GM23338 (cell line): ENCODE results near the gene ABCC5. TPM values are rescaled to one million over a fixed set of nuclear protein-coding genes. Genes with fewer than 3 reads are reported as not detected.

ENCODE experiments used
- ATAC-seq: fragments of 200-7000 bp; cut with Tn5 transposase; 3 replicates; pipeline ENCODE4 v1.9.1; 2020
- DNase-seq: peaks from one replicate; pipeline ENCODE4 v3.0.0-alpha.2; 2015; ENCODE audit warnings: low spot score
- H2AFZ ChIP-seq: fragments of 200-600 bp; sonication (generic); 2 replicates; pipeline ENCODE4 v1.8.0; 2016; ENCODE audit warnings: antibody characterized with exemption, mild to moderate bottlenecking, moderate library complexity
- H3F3A ChIP-seq: fragments of 200-600 bp; sonication (generic); replicated peaks from 2 replicates; pipeline ENCODE4 v1.8.0; 2017; ENCODE audit warnings: antibody characterized with exemption, mixed run types, low read depth
- H3K27ac ChIP-seq: fragments of 200-600 bp; sonication (generic); 2 replicates; pipeline ENCODE4 v1.6.1; 2016; ENCODE audit warnings: low read depth
- H3K27me3 ChIP-seq: fragments of 200-600 bp; sonication (generic); 2 replicates; pipeline ENCODE4 v1.8.0; 2016; ENCODE audit warnings: mild to moderate bottlenecking, mixed run types, moderate library complexity; ENCODE audit not compliant: insufficient read depth
- H3K36me3 ChIP-seq: fragments of 200-600 bp; sonication (generic); 2 replicates; pipeline ENCODE4 v1.8.0; 2016; ENCODE audit warnings: mild to moderate bottlenecking; ENCODE audit not compliant: insufficient read depth
- H3K4me1 ChIP-seq: fragments of 200-600 bp; sonication (generic); 2 replicates; pipeline ENCODE4 v1.8.0; 2016; ENCODE audit warnings: mild to moderate bottlenecking, moderate library complexity; ENCODE audit not compliant: insufficient read depth
- H3K4me2 ChIP-seq: fragments of 200-600 bp; sonication (generic); 2 replicates; pipeline ENCODE4 v1.7.1; 2017; ENCODE audit warnings: mixed run types
- H3K4me3 ChIP-seq: fragments of 200-600 bp; sonication (generic); 2 replicates; pipeline ENCODE4 v1.6.1; 2016; ENCODE audit warnings: mixed run types
- H3K79me2 ChIP-seq: fragments of 200-600 bp; sonication (generic); replicated peaks from 2 replicates; pipeline ENCODE4 v1.8.0; 2017; ENCODE audit warnings: mild to moderate bottlenecking; ENCODE audit not compliant: insufficient read depth
- H3K9me2 ChIP-seq: fragments of 200-600 bp; sonication (generic); 2 replicates; pipeline ENCODE4 v1.8.0; 2017; ENCODE audit not compliant: insufficient read depth
- H4K20me1 ChIP-seq: fragments of 200-600 bp; sonication (generic); replicated peaks from 2 replicates; pipeline ENCODE4 v1.8.0; 2017; ENCODE audit warnings: mild to moderate bottlenecking; ENCODE audit not compliant: insufficient read depth
- H3K27ac Mint-ChIP-seq: 2 replicates; pipeline ENCODE4 v1.8.0; 2020; ENCODE audit warnings: inconsistent platforms, mild to moderate bottlenecking, moderate library complexity, mixed read lengths
- H3K27me3 Mint-ChIP-seq: 3 replicates; pipeline ENCODE4 v1.8.0; 2022; ENCODE audit warnings: low read depth, mild to moderate bottlenecking, moderate library complexity, mixed read lengths, inconsistent platforms; ENCODE audit not compliant: insufficient read depth, poor library complexity
- H3K36me3 Mint-ChIP-seq: 3 replicates; pipeline ENCODE4 v1.8.0; 2021; ENCODE audit warnings: low read depth, mild to moderate bottlenecking, inconsistent platforms, moderate library complexity, mixed read lengths
- H3K4me1 Mint-ChIP-seq: 3 replicates; pipeline ENCODE4 v1.8.0; 2020; ENCODE audit warnings: mild to moderate bottlenecking, inconsistent platforms, mixed read lengths
- H3K4me3 Mint-ChIP-seq: 3 replicates; pipeline ENCODE4 v1.8.0; 2021; ENCODE audit warnings: moderate library complexity, mild to moderate bottlenecking, inconsistent platforms, mixed read lengths
- H3K9me3 Mint-ChIP-seq: 3 replicates; pipeline ENCODE4 v1.8.0; 2020; ENCODE audit warnings: moderate library complexity, mild to moderate bottlenecking, inconsistent platforms, mixed read lengths
- CREB1 ChIP-seq: fragments of 250-450 bp; sonication (Bioruptor Pico); IDR thresholded peaks from 2 replicates; pipeline ENCODE4 v1.5.0; 2020; ENCODE audit warnings: low read depth, mild to moderate bottlenecking, moderate library complexity
- CTCF ChIP-seq, 2 experiments: fragments of 200-600 bp in 1 of 2; sonication (generic) in 1 of 2; conservative IDR thresholded peaks; 2 replicates each; pipeline versions ENCODE4 v1.5.1 to v1.6.1; 2016 to 2017; ENCODE audit warnings: antibody characterized with exemption in 2 of 2, low read depth in 2 of 2, mild to moderate bottlenecking in 2 of 2, moderate library complexity in 1 of 2
- EZH2 ChIP-seq: fragments of 200-600 bp; sonication (generic); IDR thresholded peaks from one replicate; pipeline ENCODE4 v1.8.0; 2017; ENCODE audit warnings: antibody characterized with exemption, mild to moderate bottlenecking, low read depth; ENCODE audit not compliant: unreplicated experiment
- EZH2phosphoT487 ChIP-seq: fragments of 200-600 bp; sonication (generic); IDR thresholded peaks from one replicate; pipeline ENCODE4 v1.8.1; 2018; ENCODE audit warnings: antibody characterized with exemption; ENCODE audit not compliant: unreplicated experiment
- JUNB ChIP-seq: IDR thresholded peaks from one replicate; pipeline ENCODE4 v1.6.1; 2016; ENCODE audit warnings: antibody characterized with exemption; ENCODE audit not compliant: unreplicated experiment
- POLR2AphosphoS5 ChIP-seq: IDR thresholded peaks from 2 replicates; pipeline ENCODE4 v1.6.1; 2016; ENCODE audit warnings: antibody characterized with exemption, low read depth
- STAT1 ChIP-seq: IDR thresholded peaks from one replicate; pipeline ENCODE4 v1.6.1; 2016; ENCODE audit warnings: antibody characterized with exemption; ENCODE audit not compliant: unreplicated experiment
- ZNF114 ChIP-seq: fragments of 250-450 bp; sonication (Bioruptor Pico); IDR thresholded peaks from 2 replicates; pipeline ENCODE4 v1.5.0; 2020; ENCODE audit warnings: mild to moderate bottlenecking, moderate library complexity
- ZNF331 ChIP-seq: fragments of 250-450 bp; sonication (Bioruptor Pico); IDR thresholded peaks from 2 replicates; pipeline ENCODE4 v1.5.0; 2020; ENCODE audit warnings: low read depth, mild to moderate bottlenecking, moderate library complexity
- polyA plus RNA-seq: library from polyadenylated mRNA; unstranded; fragments of >200 nt; fragmentation: Nextera tagmentation; extraction: Ambion mirVana; gene quantifications from 2 replicates; pipeline ENCODE4 v1.2.1, GENCODE V29; 2016
- total RNA-seq: library from RNA; depleted of rRNA; stranded (reverse); fragments of >200 nt; shearing (Covaris generic); gene quantifications from 2 replicates; pipeline ENCODE4 v1.2.3, GENCODE V29; 2014
- TF ChIP-seq, protein P1 (sequence below): IDR thresholded peaks from 2 replicates; pipeline ENCODE4 v1.6.1; 2016; ENCODE audit warnings: antibody characterized with exemption
- TF ChIP-seq, protein P2 (sequence below): fragments of 250-450 bp; sonication (Bioruptor Pico); IDR thresholded peaks from 2 replicates; pipeline ENCODE4 v1.5.0; 2020; ENCODE audit warnings: mild to moderate bottlenecking, moderate library complexity

Gene ABCC5
- total and polyA plus RNA-seq, 2 experiments from 2014 or later, result 14.0 to 39.9 TPM

DNA sequence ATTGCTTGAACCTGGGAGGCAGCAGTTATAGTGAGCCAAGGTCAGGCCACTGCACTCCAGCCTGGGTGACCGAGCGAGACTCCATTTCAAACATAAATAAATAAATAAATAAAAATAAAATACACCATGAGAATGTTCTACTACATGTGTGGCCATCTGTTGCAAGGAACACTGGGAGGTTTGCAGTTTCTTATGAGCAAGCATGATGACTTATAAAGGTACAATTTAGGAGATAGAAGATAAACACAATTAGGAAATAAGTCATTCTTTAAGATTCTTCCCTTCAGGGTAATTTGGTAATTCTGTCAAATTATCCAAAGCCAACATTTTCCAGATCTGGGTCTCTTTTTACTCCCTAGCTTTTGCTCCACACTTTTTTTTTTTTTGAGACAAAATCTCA, 48.5 kb upstream of the ABCC5 start:
- H3F3A ChIP-seq, result no peaks in the 10 kb centered on the region
- no peak overlapping the region for H3K4me3 Mint-ChIP-seq
- H2AFZ ChIP-seq, result no peak overlapping the region
- no peaks in the 10 kb centered on the region for H3K27me3 ChIP-seq
- no peak overlapping the region for H3K27ac ChIP-seq
- H3K27me3 Mint-ChIP-seq, result no peaks in the 10 kb centered on the region
- no peak overlapping the region for H3K4me3 ChIP-seq
- no peak overlapping the region for H3K27ac Mint-ChIP-seq
- ATAC-seq, result no peak
- no peaks in the 10 kb centered on the region for H3K36me3 ChIP-seq
- no peaks in the 10 kb centered on the region for H4K20me1 ChIP-seq
- no peaks in the 10 kb centered on the region for H3K79me2 ChIP-seq
- no peaks in the 10 kb centered on the region for H3K4me1 Mint-ChIP-seq
- peaks cover 15% of the 10 kb centered on the region for H3K9me3 Mint-ChIP-seq
- H3K4me1 ChIP-seq, result no peaks in the 10 kb centered on the region
- no peak overlapping the region for H3K4me2 ChIP-seq
- TF ChIP-seq ZNF114 (no peak), EZH2 (no peak), EZH2phosphoT487 (no peak)
- H3K9me2 ChIP-seq, result peaks cover 4% of the 10 kb centered on the region; the same call in 1 of the 2 replicates
- DNase-seq, result no peak
- no peaks in the 10 kb centered on the region for H3K36me3 Mint-ChIP-seq

DNA sequence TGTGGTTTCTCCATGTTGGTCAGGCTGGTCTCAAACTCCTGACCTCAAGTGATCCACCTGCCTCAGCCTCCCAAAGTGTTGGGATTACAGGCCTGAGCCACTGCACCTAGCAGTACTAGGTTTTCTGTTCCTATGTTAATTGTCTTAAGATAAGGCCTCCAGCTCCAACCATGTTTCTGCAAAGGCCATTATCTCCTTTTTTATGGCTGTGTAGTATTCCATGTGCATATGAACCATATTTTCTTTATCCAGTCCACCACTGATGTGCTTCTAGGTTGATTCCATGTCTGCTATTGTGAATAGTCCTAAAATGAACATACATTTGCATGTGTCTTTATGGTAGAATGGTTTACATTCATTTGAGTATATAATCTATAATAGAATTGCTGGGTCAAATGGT, 45.0 kb upstream of the ABCC5 start:
- Mint-ChIP-seq H3K4me1 (peaks cover 6% of the 10 kb centered on the region), H3K4me3 (no peak overlapping the region), H3K27ac (no peak overlapping the region), H3K9me3 (no peaks in the 10 kb centered on the region), H3K27me3 (no peaks in the 10 kb centered on the region), H3K36me3 (no peaks in the 10 kb centered on the region)
- Histone ChIP-seq H3K4me3 (no peak overlapping the region), H3F3A (no peaks in the 10 kb centered on the region), H2AFZ (no peak overlapping the region), H4K20me1 (no peaks in the 10 kb centered on the region), H3K27me3 (no peaks in the 10 kb centered on the region), H3K27ac (no peak overlapping the region), H3K4me1 (no peaks in the 10 kb centered on the region), H3K79me2 (no peaks in the 10 kb centered on the region), H3K4me2 (no peak overlapping the region), H3K36me3 (no peaks in the 10 kb centered on the region), H3K9me2 (peaks cover 4% of the 10 kb centered on the region; the same call in 1 of the 2 replicates)
- no peak for DNase-seq
- ATAC-seq, result no peak
- TF ChIP-seq JUNB, result no peak
- no peak for TF ChIP-seq CREB1 (CRISPR knock-in tag)
- no peak for TF ChIP-seq EZH2phosphoT487
- TF ChIP-seq ZNF114, result no peak
- no peak for TF ChIP-seq STAT1
- TF ChIP-seq, protein P1, sequence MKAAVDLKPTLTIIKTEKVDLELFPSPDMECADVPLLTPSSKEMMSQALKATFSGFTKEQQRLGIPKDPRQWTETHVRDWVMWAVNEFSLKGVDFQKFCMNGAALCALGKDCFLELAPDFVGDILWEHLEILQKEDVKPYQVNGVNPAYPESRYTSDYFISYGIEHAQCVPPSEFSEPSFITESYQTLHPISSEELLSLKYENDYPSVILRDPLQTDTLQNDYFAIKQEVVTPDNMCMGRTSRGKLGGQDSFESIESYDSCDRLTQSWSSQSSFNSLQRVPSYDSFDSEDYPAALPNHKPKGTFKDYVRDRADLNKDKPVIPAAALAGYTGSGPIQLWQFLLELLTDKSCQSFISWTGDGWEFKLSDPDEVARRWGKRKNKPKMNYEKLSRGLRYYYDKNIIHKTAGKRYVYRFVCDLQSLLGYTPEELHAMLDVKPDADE, result no peak
- no peak for TF ChIP-seq CTCF (conservative IDR thresholded peaks at IDR 0.05; ENCODE audit: low read depth in 2 of 2)
- TF ChIP-seq POLR2AphosphoS5, result no peak
- TF ChIP-seq, protein P2, sequence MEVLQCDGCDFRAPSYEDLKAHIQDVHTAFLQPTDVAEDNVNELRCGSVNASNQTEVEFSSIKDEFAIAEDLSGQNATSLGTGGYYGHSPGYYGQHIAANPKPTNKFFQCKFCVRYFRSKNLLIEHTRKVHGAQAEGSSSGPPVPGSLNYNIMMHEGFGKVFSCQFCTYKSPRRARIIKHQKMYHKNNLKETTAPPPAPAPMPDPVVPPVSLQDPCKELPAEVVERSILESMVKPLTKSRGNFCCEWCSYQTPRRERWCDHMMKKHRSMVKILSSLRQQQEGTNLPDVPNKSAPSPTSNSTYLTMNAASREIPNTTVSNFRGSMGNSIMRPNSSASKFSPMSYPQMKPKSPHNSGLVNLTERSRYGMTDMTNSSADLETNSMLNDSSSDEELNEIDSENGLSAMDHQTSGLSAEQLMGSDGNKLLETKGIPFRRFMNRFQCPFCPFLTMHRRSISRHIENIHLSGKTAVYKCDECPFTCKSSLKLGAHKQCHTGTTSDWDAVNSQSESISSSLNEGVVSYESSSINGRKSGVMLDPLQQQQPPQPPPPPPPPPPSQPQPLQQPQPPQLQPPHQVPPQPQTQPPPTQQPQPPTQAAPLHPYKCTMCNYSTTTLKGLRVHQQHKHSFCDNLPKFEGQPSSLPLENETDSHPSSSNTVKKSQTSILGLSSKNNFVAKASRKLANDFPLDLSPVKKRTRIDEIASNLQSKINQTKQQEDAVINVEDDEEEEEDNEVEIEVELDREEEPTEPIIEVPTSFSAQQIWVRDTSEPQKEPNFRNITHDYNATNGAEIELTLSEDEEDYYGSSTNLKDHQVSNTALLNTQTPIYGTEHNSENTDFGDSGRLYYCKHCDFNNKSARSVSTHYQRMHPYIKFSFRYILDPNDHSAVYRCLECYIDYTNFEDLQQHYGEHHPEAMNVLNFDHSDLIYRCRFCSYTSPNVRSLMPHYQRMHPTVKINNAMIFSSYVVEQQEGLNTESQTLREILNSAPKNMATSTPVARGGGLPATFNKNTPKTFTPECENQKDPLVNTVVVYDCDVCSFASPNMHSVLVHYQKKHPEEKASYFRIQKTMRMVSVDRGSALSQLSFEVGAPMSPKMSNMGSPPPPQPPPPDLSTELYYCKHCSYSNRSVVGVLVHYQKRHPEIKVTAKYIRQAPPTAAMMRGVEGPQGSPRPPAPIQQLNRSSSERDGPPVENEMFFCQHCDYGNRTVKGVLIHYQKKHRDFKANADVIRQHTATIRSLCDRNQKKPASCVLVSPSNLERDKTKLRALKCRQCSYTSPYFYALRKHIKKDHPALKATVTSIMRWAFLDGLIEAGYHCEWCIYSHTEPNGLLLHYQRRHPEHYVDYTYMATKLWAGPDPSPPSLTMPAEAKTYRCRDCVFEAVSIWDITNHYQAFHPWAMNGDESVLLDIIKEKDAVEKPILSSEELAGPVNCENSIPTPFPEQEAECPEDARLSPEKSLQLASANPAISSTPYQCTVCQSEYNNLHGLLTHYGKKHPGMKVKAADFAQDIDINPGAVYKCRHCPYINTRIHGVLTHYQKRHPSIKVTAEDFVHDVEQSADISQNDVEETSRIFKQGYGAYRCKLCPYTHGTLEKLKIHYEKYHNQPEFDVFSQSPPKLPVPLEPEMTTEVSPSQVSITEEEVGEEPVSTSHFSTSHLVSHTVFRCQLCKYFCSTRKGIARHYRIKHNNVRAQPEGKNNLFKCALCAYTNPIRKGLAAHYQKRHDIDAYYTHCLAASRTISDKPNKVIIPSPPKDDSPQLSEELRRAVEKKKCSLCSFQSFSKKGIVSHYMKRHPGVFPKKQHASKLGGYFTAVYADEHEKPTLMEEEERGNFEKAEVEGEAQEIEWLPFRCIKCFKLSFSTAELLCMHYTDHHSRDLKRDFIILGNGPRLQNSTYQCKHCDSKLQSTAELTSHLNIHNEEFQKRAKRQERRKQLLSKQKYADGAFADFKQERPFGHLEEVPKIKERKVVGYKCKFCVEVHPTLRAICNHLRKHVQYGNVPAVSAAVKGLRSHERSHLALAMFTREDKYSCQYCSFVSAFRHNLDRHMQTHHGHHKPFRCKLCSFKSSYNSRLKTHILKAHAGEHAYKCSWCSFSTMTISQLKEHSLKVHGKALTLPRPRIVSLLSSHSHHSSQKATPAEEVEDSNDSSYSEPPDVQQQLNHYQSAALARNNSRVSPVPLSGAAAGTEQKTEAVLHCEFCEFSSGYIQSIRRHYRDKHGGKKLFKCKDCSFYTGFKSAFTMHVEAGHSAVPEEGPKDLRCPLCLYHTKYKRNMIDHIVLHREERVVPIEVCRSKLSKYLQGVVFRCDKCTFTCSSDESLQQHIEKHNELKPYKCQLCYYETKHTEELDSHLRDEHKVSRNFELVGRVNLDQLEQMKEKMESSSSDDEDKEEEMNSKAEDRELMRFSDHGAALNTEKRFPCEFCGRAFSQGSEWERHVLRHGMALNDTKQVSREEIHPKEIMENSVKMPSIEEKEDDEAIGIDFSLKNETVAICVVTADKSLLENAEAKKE (CRISPR knock-in tag), result no peak
- TF ChIP-seq ZNF331 (CRISPR knock-in tag), result no peak
- TF ChIP-seq EZH2, result no peak
